CD4-positive, CD25-positive, alpha-beta regulatory T cell (primary cell): ENCODE results near the gene SLC23A2. TPM values are rescaled to one million over a fixed set of nuclear protein-coding genes. Genes with fewer than 3 reads are reported as not detected.

Experiments used
- ATAC-seq, 2 donors: fragments of 150-1000 bp; cut with Tn5 transposase; one replicate each; pipeline ENCODE4 v1.10.0; 2021; ENCODE audit warnings: low read depth in 2 of 2, moderate number of reproducible peaks in 2 of 2, moderate library complexity in 1 of 2
- DNase-seq, 3 donors: peaks; one replicate each; pipeline versions ENCODE4 v3.0.0 to v3.0.0-alpha.2; 2012 to 2022; ENCODE audit warnings: mixed read lengths in 1 of 3
- H3K27ac ChIP-seq: one replicate; pipeline ENCODE4 v1.7.0; 2013; ENCODE audit warnings: mild to moderate bottlenecking, low read length; ENCODE audit not compliant: insufficient read depth, poor library complexity, severe bottlenecking
- H3K27me3 ChIP-seq: one replicate; pipeline ENCODE4 v1.7.0; 2013; ENCODE audit warnings: low read length; ENCODE audit not compliant: control insufficient read depth, insufficient read depth
- H3K36me3 ChIP-seq: one replicate; pipeline ENCODE4 v1.7.0; 2013; ENCODE audit warnings: mild to moderate bottlenecking, low read length, moderate library complexity; ENCODE audit not compliant: control insufficient read depth, insufficient read depth
- H3K4me1 ChIP-seq: 2 replicates; pipeline ENCODE4 v1.7.0; 2013; ENCODE audit warnings: mild to moderate bottlenecking, low read length; ENCODE audit not compliant: insufficient read depth, control insufficient read depth, poor library complexity, severe bottlenecking
- H3K4me3 ChIP-seq: one replicate; pipeline ENCODE4 v1.7.0; 2013; ENCODE audit warnings: low read depth, mild to moderate bottlenecking, low read length, moderate library complexity
- H3K9me3 ChIP-seq, 2 experiments: 1 replicate in 1 of 2; 2 replicates in 1 of 2; pipeline ENCODE4 v1.7.0; 2013; ENCODE audit warnings: low read length in 2 of 2, mild to moderate bottlenecking in 1 of 2, moderate library complexity in 1 of 2; ENCODE audit not compliant: control insufficient read depth in 2 of 2
- H3K27ac Mint-ChIP-seq, 3 donors: one replicate each; pipeline ENCODE4 v1.8.0; 2020 to 2022; ENCODE audit warnings: mild to moderate bottlenecking in 3 of 3, mixed read lengths in 3 of 3, moderate library complexity in 2 of 3
- H3K27me3 Mint-ChIP-seq: one replicate; pipeline ENCODE4 v1.8.0; 2022; ENCODE audit warnings: mild to moderate bottlenecking, mixed read lengths
- H3K36me3 Mint-ChIP-seq: one replicate; pipeline ENCODE4 v1.8.0; 2020; ENCODE audit warnings: mixed read lengths
- H3K4me1 Mint-ChIP-seq, 4 donors: one replicate each; pipeline ENCODE4 v1.8.0; 2020 to 2022; ENCODE audit warnings: mixed read lengths in 4 of 4, mild to moderate bottlenecking in 1 of 4
- H3K4me3 Mint-ChIP-seq, 4 donors: one replicate each; pipeline ENCODE4 v1.8.0; 2020 to 2022; ENCODE audit warnings: mild to moderate bottlenecking in 4 of 4, mixed read lengths in 4 of 4, moderate library complexity in 3 of 4
- H3K9me3 Mint-ChIP-seq, 7 donors: one replicate each; pipeline ENCODE4 v1.8.0; 2020 to 2022; ENCODE audit warnings: mixed read lengths in 7 of 7, mild to moderate bottlenecking in 3 of 7, moderate library complexity in 2 of 7
- polyA plus RNA-seq, 4 donors: library from polyadenylated mRNA; unstranded; fragments of 300-500 nt; fragmentation: Illumina TruSeq; gene quantifications; one replicate each; pipeline ENCODE4 v1.2.3, GENCODE V29; 2021
- total RNA-seq: library from RNA; stranded (reverse); gene quantifications from one replicate; pipeline ENCODE4 v1.2.3, GENCODE V29; 2022

The SLC23A2 gene
- total and polyA plus RNA-seq, 5 donors from 2014 or later: 3.7 to 19.6 (median 4.7) TPM

DNA sequence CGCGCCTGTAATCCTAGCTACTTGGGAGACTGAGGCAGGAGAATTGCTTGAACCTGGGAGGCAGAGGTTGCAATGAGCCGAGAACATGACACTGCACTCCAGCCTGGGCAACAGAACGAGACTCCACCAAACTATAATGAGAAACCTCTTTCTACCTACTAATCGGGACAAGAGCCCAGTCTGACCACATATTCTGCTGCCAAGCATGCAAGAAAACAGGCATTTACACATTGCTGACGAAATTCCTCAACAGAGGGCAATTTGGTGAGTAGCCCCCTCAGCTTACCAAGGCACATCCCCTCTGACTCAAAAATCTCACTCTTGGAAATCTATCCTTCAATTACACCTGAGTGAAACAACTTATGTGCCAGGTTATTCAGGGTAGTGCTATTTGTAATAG, 81.2 kb downstream of the SLC23A2 start:
- Histone ChIP-seq H3K4me3 (no peak overlapping the region), H3K27ac (no peak overlapping the region), H3K9me3 (no peaks in the 10 kb centered on the region), H3K4me1 (no peaks in the 10 kb centered on the region), H3K36me3 (peaks cover 2% of the 10 kb centered on the region), H3K27me3 (no peaks in the 10 kb centered on the region)
- Mint-ChIP-seq H3K27me3 (no peaks in the 10 kb centered on the region), H3K27ac (no peak overlapping the region), H3K4me3 (no peak overlapping the region), H3K4me1 (peaks cover 4 to 15% (median 12%) of the 10 kb centered on the region in 4 donors), H3K9me3 (no peaks in the 10 kb centered on the region), H3K36me3 (peaks cover 14% of the 10 kb centered on the region)
- ATAC-seq (no peak), DNase-seq (no peak)

DNA sequence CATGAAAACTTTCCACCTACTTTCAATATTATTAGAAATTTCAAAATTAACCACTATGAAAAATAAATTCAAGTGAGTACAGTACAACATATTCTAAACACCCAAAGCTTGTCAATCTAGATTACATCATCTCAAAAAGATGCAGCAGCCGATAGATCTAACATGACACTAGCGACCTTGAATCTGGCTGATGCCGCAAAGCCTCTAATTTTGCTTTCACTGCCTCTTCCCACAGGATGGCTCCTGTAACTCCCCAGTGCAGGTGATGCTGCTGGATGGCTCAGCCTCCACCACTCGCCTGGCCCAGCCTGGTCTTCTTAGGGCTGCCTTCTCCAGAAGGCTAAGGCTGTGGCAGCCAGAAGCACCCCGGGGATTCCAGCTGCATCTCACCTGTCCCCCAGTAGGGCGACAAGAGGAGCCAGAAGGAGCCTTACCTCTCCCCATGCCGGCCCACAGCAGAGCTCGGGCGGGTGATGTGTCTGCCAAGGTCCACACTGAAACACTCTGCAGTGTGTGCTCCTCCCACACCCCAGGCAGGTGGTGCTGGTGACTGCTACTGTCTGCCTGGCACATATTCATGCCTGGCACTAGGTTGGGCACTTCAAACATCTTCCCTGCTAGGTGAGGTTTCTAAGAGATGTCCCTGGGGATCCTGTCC, 82.1 kb downstream of the SLC23A2 start:
- no peaks in the 10 kb centered on the region for H3K9me3 Mint-ChIP-seq
- H3K27me3 Mint-ChIP-seq: no peaks in the 10 kb centered on the region
- H3K4me3 Mint-ChIP-seq: no peak overlapping the region
- DNase-seq: no peak
- peaks cover 2% of the 10 kb centered on the region for H3K36me3 ChIP-seq
- H3K9me3 ChIP-seq: no peaks in the 10 kb centered on the region
- ATAC-seq: no peak
- H3K4me3 ChIP-seq: no peak overlapping the region
- no peak overlapping the region for H3K27ac ChIP-seq
- H3K4me1 ChIP-seq: no peaks in the 10 kb centered on the region
- H3K4me1 Mint-ChIP-seq: peaks cover 4 to 15% (median 10%) of the 10 kb centered on the region in 4 donors
- H3K36me3 Mint-ChIP-seq: peaks cover 12% of the 10 kb centered on the region
- no peaks in the 10 kb centered on the region for H3K27me3 ChIP-seq
- no peak overlapping the region for H3K27ac Mint-ChIP-seq

DNA sequence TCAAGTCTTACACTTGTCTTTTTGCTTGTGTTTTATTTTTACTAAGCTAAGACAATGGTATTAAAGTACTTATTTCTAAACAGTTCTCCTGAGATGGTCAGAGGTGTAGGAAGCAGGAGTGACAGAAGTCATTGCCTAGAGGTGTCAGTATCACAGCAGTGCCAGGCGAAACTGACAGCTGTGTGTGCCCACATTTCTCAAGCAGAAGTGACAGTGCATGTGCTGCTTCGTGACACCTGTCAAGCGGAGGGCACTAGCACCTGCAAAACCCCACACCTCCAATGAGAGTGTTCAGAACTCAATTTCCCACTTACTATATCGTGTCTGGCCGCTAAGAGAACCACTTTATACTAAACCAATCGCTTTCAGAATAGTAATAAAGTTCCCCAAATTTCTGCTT, 82.8 kb downstream of the SLC23A2 start:
- H3K4me3 Mint-ChIP-seq: no peak overlapping the region
- peaks cover 2% of the 10 kb centered on the region for H3K36me3 ChIP-seq

DNA sequence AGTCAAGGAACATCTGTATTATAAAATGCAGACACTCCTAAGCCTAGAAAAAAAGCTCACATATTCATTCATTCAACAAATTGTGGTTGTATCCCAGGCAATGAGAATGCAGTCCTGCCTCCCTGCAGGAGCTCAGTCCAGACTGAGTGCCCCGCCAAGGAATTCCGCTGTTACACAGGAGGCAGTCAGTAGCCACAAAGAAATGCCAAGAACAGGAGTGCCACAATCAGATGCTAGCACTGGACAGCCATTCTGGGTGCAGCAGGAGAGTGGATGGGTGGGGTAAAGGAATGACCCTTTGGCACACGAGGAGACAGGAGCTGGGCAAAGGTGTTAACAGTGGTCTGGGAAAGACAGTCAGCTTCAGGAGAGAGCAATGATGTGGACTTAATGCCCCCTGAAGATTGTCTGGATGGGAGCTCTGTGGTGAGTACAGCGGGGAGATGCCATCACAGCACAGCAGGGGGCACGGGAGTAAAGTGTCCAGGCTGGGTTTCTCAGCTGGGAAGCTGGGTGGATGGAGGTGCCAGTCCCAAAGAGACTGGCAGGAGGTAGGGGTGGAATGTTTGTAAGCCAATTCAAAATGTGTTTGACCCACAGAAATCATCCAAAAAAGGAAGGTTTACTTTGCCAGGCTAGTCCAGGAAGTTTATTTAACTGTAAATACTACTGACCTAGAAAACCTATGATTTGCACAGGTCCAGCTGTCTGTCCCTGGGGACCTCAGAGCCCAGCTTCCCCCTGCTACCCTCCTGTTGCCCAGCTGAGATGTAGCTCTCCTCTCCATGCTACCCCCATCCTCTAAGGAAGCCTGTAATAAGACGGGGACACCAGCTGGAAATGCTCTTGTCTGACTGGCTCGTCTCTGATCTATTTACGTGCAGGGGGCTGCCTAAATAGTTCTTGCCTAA, 84.1 kb downstream of the SLC23A2 start:
- H3K9me3 Mint-ChIP-seq: no peaks in the 10 kb centered on the region
- no peak overlapping the region for H3K4me3 Mint-ChIP-seq
- no peak overlapping the region for H3K27ac ChIP-seq
- H3K4me3 ChIP-seq: no peak overlapping the region
- H3K27me3 Mint-ChIP-seq: no peaks in the 10 kb centered on the region
- no peak for DNase-seq
- H3K9me3 ChIP-seq: no peaks in the 10 kb centered on the region
- H3K4me1 ChIP-seq: no peaks in the 10 kb centered on the region
- H3K4me1 Mint-ChIP-seq: peaks cover 5 to 20% (median 9%) of the 10 kb centered on the region in 4 donors
- H3K27ac Mint-ChIP-seq: peak overlapping the region in 1 of 3 donors; percentile 65
- H3K36me3 ChIP-seq: peaks cover 4% of the 10 kb centered on the region
- H3K36me3 Mint-ChIP-seq: peaks cover 15% of the 10 kb centered on the region
- H3K27me3 ChIP-seq: no peaks in the 10 kb centered on the region
- no peak for ATAC-seq

More for the DNA sequence above, 82.8 kb downstream of the SLC23A2 start:
- no peaks in the 10 kb centered on the region for H3K4me1 ChIP-seq
- no peaks in the 10 kb centered on the region for H3K27me3 ChIP-seq
- Mint-ChIP-seq H3K4me1 (peaks cover 5 to 20% (median 7%) of the 10 kb centered on the region in 4 donors), H3K36me3 (peaks cover 15% of the 10 kb centered on the region), H3K27ac (no peak overlapping the region), H3K9me3 (no peaks in the 10 kb centered on the region), H3K27me3 (no peaks in the 10 kb centered on the region)
- H3K9me3 ChIP-seq: no peaks in the 10 kb centered on the region
- DNase-seq (no peak), ATAC-seq (no peak)
- no peak overlapping the region for H3K27ac ChIP-seq
- H3K4me3 ChIP-seq: no peak overlapping the region

DNA sequence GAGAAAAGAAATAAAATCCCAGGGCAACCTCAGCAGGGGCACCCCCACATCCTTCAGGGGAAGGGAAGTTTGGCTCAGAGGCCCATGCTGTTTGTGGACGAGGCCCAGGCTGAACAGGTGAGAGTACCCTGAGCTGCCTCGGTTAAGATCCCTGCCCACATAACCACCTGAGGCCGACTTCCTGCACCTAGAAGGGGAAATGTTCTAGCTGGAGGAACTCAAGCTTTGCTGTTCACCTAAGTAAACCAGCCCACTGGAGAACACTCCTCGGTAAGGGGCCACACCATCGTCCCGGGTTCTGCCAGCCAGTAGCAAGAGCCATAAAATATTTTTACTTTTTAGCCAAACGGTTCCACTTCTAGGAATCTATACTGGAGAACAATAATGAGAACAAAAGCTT, 88.2 kb downstream of the SLC23A2 start:
- no peak overlapping the region for H3K4me3 ChIP-seq
- Mint-ChIP-seq H3K27me3 (no peaks in the 10 kb centered on the region), H3K36me3 (peaks cover 23% of the 10 kb centered on the region), H3K9me3 (no peaks in the 10 kb centered on the region), H3K4me3 (no peak overlapping the region), H3K4me1 (peaks cover 3 to 12% (median 9%) of the 10 kb centered on the region in 4 donors), H3K27ac (no peak overlapping the region)
- DNase-seq: no peak
- no peaks in the 10 kb centered on the region for H3K4me1 ChIP-seq
- no peak for ATAC-seq
- no peaks in the 10 kb centered on the region for H3K9me3 ChIP-seq
- peaks cover 12% of the 10 kb centered on the region for H3K36me3 ChIP-seq
- no peaks in the 10 kb centered on the region for H3K27me3 ChIP-seq
- no peak overlapping the region for H3K27ac ChIP-seq

DNA sequence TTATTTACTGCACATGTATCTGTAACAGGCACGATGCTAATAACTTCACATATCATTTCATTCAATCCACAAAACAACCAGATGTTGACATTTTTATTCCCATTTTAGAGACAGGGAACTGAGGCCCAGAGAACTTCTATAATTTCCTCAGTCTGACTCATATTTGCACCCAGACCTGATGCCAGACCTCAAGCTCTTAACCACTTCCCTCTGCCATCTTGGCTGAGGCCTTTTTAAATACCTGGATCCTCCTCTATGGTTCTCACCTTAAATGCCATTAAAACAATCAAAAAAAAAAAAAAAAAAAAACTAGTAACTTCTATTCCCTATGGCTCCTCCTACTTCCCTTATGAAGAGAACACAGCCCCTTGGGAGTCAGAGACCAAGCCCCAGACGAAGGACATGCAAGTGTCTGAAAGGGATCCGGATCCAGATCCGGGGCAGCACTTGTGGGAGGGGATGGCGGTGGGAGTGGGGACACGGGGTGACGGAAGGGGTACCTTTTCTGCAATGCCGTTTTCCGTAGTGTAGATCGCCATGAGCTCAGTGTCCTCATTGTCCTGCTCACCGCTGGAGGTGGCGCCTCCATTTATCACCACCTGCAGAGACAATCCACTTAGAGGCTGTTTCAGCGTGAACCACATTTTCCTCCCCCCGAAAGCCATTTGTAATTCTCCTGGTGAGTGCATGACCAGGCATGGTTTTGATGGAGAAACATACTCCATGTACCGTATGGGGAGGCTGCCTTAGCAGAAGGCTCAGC, 88.7 kb downstream of the SLC23A2 start:
- Mint-ChIP-seq H3K4me1 (peaks cover 6 to 14% (median 12%) of the 10 kb centered on the region in 4 donors), H3K4me3 (no peak overlapping the region), H3K27me3 (no peaks in the 10 kb centered on the region), H3K9me3 (no peaks in the 10 kb centered on the region), H3K36me3 (peaks cover 28% of the 10 kb centered on the region), H3K27ac (no peak overlapping the region)
- Histone ChIP-seq H3K4me1 (no peaks in the 10 kb centered on the region), H3K27ac (no peak overlapping the region), H3K4me3 (no peak overlapping the region), H3K27me3 (no peaks in the 10 kb centered on the region), H3K36me3 (peaks cover 12% of the 10 kb centered on the region), H3K9me3 (no peaks in the 10 kb centered on the region)
- ATAC-seq: no peak
- DNase-seq: peak in 1 of 3 donors; percentile 21

DNA sequence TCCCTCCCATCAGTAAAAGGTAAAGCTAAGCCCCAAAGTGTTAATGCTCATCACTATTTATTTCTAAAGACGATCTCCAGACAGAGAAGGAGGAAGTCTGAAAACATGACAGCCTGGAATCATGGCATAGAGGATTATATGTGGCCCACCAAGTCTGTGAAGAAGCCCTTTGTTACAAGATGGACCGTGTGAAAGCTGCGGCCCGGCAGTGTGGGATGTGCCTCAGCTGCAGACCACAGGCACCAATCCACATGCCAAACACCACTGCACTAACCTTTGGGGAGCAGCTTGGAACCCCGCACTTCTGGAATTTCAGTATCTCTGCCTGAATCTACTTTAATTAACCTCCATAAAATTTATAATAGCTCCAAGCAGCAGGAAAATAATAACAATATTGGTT, 90.4 kb downstream of the SLC23A2 start:
- Histone ChIP-seq H3K27ac (no peak overlapping the region), H3K27me3 (no peaks in the 10 kb centered on the region), H3K36me3 (peaks cover 13% of the 10 kb centered on the region), H3K9me3 (no peaks in the 10 kb centered on the region), H3K4me1 (no peaks in the 10 kb centered on the region), H3K4me3 (no peak overlapping the region)
- Mint-ChIP-seq H3K4me1 (peaks cover 5 to 18% (median 10%) of the 10 kb centered on the region in 4 donors), H3K9me3 (no peaks in the 10 kb centered on the region), H3K36me3 (peaks cover 37% of the 10 kb centered on the region), H3K27me3 (no peaks in the 10 kb centered on the region), H3K27ac (no peak overlapping the region), H3K4me3 (no peak overlapping the region)
- ATAC-seq (no peak), DNase-seq (no peak)
